Stimulated activated CD4-positive, alpha-beta T cell treated with anti-CD3 and anti-CD28 coated beads, Interleukin-15, amount 100 ng/mL, for 1 hour (primary cell): ENCODE measurements around the gene PRDM16.
"Not testable (repeated sequence)": the region's sequence is repeated elsewhere in the genome, so short reads cannot be mapped to it uniquely, and the experiment has no call there.

Source experiments
- DNase-seq, 2 donors: peaks; one replicate each; pipeline ENCODE4 v3.0.0-alpha.2; 2020; ENCODE audit warnings: low read depth in 1 of 2, low spot score in 1 of 2

The PRDM16 gene

DNA sequence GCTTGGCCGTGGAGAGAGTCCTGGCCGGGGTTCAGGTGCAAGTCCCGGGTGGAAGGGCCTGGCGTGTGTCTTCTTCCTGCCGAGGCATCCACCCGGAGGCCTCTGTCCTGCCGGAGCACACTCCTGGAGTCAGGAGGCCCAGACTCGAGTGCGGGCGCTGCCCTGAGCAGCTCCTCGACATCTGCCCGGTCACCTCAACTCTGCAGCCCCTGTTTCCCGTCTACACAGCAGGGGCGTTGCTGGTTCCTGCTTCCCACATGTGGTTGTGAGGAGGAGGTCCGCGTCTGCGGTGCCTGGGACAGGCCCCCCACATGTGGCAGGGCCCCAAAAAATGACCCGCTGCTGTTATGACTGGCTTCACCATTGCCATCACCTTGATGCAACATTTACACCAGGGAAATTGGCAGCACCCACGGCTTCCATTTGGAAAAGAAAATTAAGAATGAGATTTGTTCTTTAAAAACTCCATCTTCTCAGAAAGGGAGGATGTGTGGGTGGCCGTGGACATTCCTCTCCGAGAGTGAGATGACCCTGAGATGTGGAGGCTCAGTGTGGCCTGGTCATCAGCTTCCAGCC lies 169.8 kb downstream of the PRDM16 start:
- DNase-seq = no peak

DNA sequence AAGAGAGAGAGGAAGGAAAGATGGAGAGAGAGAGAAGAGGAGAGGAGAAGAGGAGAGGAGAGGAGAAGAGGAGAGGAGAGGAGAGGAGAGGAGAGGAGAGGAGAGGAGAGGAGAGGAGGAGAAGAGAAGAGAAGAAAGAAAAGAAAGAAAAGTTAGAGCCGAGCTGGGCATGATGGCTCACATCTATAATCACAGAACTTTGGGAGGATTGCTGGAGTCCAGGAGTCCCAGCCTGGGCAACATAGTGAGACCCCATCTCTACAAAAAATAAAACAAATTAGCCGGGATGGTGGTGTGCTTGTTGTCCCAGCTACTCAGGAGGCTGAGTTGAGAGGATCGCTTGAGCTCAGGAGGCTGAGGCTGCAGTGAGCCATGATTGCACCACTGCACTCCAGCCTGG lies 171.0 kb downstream of the PRDM16 start:
- DNase-seq = not testable (repeated sequence)

DNA sequence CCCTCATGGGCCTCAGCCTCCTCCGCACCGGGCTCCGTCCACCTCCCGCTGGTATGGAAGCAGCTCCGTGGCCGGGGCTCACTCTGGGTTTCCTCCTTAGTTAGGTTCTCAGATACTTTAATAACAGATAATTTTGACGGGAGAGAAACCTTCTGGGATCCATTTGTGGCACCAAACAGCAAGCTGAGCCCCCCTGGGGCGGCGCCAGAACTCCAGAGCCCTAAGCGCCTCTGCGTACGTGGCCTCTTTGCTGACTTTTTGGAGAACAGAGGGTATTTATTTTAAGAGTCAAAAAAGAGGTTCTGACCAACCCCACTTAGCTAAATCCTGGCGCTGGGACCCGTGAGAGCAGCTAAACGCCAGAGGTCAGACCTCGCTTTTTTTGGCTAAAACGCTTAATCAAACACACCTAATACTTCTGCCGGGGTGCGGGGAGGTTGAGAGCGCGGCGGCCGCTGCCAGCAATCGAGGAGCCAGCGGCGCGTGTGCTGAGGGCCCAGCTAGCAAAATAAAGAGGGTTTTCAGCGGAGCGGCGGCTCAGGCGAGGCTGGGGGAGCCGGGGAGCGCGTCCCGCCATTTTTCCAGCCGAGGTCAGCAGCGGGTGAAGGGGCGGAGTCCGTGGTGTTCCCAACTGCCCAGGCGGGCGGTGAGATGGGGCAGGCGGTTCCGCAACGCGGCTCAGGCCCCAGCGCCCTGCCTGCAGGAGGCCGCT lies 171.7 kb downstream of the PRDM16 start:
- DNase-seq = no peak

DNA sequence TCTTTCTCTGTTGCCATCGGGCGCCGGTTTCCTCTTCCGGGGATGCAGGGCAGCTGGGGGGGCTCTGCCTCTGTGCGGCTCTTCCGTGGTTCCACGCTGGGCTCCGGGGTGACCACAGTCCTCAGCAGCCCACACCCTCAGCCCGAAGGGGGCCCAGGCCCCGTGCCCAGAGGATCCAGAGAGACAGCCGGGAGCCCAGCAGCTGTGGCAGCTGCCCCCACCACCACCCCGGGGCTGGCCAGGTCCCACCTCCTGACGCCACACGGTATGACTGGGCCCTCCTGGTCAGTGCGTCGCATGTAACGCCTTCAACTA lies 172.2 kb downstream of the PRDM16 start:
- no peak for DNase-seq

DNA sequence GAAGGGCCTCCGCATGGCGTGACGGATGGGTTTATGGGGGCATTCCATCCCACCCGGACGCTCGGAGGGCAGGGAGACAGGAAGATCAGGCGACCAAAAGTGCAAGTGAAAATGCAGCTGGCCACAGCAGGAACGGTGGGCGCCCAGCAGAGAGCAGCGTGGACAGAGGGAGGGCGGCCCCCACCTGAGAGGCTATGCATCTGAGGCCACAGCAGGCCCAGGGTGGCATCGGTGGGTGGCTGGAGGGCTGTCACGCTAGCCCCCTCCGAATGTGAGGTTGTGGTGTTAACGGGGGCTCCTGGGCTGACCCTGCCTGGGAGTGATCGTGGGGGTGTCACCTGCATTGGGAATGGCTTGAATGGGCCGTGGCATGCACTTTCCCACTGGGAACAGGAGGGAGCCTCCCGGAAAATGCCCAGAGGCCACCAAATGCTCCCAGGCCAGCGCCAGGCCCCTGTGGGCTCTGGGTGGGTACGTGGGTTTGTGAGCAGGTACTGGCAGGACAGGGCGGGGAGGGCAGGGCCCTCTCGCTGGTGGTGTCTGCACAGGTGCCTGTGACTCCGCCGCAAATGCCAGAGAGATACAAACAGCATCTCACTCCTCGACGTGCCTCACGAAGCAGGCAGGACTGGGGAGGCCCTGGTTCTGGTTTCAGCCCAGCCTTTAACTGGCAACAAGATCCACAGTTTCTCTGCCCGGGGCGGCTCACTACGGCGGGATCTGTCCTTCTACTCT lies 172.8 kb downstream of the PRDM16 start:
- DNase-seq = no peak

DNA sequence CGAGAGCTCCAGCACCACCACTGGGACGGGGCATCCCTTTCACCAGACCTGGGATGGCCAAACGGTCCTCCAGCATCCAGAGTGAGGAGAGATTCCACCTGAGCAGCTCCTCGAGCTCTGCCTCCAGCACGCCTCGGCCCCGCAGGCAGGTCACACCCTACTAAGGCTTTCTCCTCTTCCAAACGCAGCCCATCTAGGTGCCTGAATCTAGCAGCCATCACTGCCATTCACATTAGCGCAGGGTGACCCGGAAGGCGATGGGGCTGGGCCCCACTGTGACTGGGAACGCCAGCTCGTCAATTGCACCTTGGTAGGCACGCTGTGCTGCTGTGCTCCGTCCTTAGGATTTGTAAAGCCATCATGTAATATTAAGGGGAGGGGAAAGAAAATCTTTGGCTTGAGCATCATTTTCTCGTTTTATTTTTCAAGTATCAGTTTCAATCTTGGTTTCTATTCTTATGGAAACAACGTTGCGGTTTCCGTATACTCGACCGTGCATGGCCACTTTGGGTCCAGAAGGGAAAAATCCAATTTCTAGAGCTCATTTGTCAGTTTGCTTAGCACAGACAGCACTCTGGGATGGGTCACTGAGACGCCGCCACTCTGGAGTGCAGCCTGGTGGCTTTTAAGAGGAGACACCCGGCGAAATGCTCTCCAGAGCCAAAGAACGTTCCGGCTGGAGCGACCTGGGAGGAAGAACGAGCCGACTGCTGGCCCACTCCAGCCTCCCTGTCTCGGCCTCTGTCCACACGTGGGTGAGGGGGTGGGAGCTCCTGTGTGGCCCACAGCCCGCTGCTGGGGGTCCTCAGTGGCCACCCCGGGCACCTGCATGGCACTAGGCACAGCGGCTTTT lies 173.6 kb downstream of the PRDM16 start:
- no peak for DNase-seq

DNA sequence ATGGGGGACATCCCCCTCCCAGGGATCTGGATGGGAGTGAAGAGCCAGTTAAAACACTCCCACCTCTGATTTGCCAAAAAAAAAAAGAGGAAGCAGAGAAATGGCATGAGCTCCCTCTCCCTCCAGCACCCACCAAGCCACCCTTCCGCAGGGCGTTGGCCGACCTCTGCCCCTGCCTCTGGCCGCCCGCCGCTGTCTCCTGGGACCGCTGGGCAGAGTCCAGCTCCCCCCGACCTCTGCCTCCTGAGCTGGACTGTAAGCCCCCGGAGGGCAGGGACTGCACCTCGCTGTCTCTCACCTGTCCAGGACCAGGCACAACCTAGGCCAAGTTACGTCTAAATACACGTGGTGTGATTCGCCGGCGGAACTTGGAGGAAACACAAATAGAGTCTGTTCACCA lies 174.3 kb downstream of the PRDM16 start:
- DNase-seq = no peak

DNA sequence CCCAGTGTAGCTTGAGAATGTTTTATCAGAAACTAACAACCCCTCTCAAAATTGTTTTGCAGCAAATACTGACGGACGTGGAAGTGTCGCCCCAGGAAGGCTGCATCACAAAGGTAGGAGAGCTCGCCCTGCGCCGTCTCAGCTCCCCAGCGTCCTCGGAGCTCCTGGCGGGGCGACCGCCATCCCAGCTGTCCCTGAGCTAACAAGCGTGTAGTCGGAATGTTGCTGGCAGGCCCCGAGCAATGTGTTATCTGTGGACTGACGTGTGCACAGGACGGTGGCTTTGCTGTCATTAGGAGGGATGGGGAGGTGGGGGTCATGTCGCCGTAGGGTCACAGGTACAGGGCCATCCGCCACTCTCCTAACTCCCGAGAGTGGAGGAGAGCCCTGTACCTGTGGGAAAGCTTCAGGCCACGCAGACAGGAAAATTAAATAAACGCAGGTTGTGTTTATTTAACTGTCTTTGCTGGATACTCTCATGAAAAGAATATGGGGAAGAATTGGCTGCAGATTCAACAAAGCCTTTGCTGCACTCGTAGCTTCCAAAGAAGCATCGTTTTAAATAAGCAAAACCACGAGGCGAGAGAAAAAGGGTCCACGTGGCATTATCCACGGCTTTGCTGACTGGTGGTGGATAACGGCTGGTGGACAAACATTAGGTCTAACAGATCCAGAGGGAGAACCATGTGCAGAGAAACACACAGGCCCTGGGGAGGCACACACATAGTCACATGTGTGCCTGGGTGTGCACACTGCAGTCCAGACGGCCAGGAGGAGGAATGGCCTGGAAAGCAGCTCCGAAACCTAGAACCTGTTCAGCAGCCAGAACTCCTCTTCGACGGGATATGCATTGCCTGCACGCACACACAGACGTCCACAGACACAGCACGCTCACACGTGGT lies 175.3 kb downstream of the PRDM16 start:
- no peak for DNase-seq

DNA sequence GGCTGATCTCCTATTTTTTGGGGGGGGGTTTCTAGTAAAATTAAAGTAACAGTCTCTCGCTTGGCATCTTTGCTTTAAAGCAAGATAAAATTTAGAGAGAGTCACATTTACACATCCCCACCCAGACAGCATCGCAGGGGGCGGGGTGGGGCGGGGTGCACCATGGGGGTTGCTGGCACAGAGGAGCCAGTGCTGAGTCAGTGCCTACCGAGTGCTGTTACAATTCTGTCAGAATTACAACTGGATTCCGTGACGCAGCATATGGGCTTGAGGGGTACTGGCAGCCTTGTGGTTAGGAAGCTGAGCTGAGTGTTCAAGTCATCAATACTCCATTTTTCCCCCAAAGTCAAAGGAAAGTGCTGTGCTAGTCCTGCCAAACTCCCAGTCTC lies 175.9 kb downstream of the PRDM16 start:
- DNase-seq = no peak

DNA sequence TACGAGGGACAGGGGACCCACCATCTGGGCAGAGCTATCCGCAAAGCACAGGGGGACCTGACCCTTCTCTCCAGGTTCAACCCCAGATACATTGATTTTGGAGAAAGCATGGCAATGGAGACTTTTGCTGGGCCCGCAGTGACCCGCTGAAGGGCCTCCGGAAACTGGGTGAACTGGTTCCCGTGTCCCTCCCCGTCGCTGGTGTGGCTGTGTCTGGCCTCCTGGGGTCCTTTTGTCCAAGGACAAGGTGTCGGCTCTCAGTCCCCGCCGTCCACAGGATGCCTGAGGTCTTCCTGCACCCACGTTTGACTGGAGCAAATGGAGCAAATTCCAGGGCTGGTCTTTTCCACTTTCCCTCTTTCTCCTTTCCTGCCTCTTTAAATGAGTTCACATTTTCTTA lies 176.3 kb downstream of the PRDM16 start:
- DNase-seq = no peak

DNA sequence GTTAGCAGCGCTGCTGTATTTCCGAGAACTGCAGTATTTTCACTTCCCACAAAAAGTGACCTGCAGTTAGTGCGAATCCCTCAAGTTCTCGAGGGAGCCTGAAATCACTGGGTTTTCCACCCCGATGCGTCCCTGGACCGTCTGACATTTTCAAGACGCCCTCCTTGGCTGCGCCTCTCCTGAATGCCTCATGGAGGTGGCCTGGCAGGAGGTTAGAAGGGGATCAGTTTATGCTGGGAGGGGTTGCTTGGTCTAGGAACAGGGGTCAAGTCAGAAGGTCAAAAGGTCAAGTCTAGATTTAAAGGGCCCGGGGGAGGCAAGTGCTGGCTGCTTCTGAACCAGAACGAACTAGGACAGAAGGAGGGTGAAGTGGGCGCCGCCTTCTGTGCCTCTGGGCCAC lies 176.8 kb downstream of the PRDM16 start:
- no peak for DNase-seq

DNA sequence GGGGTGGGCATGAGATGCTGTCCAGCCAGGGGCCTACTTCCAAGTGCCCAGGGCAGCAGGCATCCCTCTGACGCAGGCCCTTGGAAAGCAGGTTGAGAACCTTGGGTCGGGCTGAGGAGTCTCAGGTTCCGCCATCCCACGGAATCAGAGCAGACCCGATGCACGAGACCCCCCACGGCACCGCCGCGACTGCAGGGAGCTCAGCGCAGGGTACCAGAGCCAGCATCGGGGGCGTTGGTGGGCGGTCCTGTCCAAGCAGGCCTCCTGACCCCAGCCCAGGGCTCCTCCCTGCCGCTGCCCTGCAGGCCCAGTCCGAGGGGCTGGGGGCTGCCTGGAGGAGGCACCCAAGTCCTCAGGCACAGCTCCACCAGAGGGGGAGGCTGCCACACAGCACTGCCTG lies 177.2 kb downstream of the PRDM16 start:
- no peak for DNase-seq

DNA sequence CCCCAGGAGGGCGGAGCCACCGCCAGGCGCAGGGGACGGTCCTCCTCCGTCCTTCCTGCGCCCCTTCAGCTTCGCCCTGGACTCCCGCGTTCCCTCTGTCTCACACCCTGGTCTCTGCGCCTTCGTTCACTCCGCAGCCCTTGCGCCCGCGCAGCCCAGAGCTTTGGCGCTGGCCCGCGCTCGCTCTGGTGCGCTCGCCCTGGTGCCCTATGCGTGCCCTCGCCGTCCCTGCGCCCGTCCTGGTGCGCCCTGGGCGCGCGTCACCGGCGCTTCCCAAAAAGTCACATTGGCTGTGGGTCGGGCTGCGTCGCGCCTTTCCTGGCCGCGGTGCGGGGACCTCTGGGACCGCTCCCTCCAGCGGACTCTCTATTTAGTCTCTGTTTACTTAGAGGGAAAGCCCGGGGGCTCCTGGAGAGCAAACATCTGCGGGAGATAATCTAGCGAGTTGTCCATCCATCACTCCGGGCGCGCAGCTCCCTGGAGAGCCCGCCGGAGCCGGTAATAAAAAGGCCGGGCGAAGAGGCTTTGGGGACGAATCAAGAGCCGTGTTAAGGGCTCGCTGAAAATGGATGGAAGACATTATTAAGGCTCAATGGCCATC lies 178.6 kb downstream of the PRDM16 start:
- no peak for DNase-seq

DNA sequence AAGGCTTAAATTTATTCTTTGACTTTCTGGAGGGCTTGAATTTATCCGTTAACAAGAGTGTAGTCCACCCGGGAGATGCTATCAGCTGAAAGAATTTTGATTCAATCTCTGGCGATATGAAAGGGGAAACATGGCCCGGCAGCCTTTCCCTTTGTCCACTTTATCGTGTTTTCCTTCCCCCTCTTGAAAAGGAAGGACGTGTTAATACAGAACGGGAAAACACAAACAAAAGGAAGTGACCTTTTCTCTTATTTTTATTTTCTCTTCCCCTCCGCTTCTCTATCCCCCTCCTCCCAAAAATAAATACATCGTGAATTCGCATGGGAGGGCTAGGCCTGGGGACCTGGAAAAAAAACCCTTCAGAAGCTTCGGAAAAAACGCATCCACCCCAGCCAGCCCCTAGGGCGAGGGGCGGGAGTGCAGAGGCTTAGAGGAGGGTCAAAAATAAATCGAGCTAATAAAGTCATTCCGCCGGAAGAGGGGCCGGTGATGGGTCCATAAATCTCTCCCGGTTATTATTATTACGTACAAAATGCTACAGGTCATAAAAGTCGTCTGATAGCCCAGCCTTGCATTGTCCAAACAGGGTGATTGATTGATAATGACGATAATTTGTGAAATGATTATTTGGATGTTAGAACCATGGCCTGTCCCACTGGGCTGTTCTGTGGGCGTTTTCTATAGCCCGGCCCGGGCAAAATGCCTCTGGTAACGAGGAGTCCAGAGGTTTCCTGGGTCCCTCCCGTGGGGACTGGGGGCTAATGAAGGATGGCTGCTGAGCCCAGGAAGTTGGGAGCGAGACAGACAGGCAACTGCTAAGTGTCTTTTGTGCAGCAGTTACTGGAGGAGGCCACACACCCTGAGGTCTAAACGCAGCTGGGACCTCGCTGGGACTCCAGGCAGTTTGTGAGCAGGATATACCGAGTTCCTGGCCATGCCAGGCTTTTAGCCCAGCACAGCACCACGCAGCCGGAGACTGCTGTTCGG lies 179.4 kb downstream of the PRDM16 start:
- no peak for DNase-seq

DNA sequence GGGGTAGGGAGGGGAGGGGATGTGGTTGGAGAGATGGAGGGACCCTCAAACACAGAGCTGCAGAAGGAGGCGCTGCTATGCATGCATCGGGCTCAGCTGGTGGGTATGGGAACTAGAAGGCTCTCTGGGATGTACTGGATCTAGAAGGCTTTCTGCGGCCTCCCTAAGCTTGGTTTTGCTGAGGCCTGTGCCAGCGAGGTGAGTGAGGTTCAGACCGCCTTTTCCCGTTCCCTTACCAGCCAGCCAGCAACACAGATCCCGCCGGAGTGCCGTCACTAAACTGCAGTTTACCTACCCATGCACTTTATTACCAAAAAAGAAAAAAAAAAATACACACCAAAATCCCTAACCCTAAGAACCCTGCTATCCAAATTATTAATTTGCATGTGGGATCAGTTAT lies 180.2 kb downstream of the PRDM16 start:
- no peak for DNase-seq

DNA sequence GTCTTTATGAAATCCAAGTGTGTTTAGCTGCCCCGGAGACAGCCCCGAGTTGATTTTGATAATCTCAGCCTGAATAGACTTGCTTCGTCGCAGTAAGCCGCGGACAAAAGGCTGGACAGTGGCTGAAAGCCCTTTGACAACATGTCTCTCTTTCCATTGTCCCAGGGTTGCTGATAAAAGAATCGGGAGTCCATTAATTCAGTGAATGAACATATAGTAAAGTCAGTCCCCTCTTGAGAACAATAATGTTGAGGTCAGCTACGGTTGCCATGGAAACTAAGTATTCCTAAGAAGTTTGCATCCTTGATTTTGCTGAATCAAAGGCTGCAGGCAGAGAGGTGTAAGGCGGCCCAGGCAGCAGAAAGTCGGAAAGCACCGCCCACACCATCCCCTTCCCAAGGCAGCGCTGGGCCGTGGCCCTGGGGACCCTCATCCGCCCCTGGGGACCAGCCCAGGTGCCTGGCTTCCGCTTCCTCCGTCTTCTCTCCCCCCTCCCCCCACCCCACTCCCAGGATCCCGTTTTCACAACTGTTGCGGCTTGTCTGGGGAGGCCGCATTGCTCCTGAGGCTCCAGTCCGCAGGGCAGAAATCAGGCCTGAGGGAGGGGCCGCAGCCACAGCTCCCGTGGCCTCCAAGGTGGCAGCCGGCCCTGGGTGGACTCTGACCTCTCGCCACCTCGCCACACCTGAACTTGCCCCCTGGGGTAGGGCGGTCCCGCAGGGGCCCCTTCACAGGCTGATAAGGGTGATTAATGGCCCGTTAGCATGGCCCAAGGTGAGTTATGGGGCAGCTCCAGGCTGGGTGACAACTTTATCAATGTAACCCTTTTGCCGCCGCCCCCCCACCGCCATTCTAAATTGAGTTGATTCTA lies 180.9 kb downstream of the PRDM16 start:
- no peak for DNase-seq

DNA sequence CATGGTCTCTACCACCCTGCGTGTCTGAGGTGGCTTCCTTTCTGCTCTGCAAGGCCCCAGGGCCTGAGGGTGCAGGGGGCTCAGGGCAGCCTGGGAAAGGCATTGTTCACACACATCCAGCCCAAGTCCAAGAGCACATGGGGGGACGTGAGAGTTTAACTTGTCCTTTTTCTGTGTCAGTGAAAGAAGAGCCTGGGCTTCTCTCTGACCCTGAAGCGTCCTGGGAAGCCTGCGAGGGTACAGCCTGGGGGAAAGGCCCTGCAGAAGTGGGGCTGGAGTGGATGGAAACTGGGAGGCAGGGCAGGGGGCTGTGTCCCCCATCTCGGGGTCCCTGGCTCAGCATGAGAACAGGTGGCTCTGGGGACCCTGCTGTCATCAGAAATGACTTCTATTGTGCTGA lies 181.6 kb downstream of the PRDM16 start:
- DNase-seq = no peak

DNA sequence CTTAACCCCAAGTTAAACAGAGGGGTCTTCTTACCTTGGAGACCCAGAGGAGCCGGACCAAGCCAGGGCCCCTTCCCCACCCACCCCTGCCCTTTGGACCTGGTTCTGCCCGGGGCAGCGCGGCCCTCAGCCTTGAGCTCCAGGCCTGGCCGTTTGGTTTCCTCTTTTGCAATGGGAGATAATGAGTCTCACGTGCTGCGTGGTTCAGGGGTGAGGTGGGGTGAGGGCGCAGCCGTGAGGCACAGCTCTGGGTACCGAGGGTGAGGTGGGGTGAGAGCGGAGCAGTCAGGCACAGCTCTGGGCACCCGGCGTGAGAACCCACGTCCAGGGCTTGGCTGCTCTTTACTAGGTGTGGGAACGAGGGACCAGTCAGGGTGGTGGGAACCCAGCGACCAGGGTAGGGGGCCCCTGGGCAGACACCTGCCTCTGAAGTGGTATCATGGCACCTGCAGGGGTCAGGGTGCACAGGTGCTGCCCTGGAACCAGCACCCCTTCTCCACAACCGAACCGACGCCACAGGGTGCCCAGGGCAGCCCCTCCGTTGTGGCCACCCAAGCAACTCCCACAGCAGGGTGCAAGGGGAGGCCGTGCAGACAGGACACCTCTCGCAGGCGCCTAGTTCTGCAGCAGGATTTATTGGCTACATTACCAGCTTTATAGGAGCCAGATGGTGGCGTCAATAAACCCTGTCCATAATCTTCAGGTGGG lies 182.2 kb downstream of the PRDM16 start:
- no peak for DNase-seq
